Loucy (cell line): ENCODE measurements around the gene TAC4.

Experiments
- H2AFZ ChIP-seq: fragments of 200-600 bp; sonication (generic); 2 replicates; pipeline ENCODE4 v1.6.0; 2016; ENCODE audit warnings: antibody characterized with exemption, mild to moderate bottlenecking, low read length, moderate library complexity
- H3F3A ChIP-seq: fragments of 200-600 bp; 2 replicates; pipeline ENCODE4 v1.6.0; 2016; ENCODE audit warnings: antibody characterized with exemption, low read depth, mild to moderate bottlenecking
- H3K27me3 ChIP-seq: fragments of 200-600 bp; sonication (generic); 2 replicates; pipeline ENCODE4 v1.6.1; 2014; ENCODE audit warnings: low read length, mild to moderate bottlenecking; ENCODE audit not compliant: insufficient read depth, poor library complexity, severe bottlenecking
- H3K36me3 ChIP-seq: fragments of 200-600 bp; sonication (generic); 2 replicates; pipeline ENCODE4 v1.6.1; 2016; ENCODE audit warnings: low read length; ENCODE audit not compliant: insufficient read depth
- H3K4me1 ChIP-seq: fragments of 200-600 bp; sonication (generic); 2 replicates; pipeline ENCODE4 v1.5.1; 2014; ENCODE audit warnings: low read length, mild to moderate bottlenecking; ENCODE audit not compliant: insufficient read depth, poor library complexity, severe bottlenecking
- H3K4me2 ChIP-seq: fragments of 200-600 bp; sonication (generic); 2 replicates; pipeline ENCODE4 v1.6.0; 2014; ENCODE audit warnings: antibody characterized with exemption, low read length, low read depth, mild to moderate bottlenecking; ENCODE audit not compliant: poor library complexity, severe bottlenecking
- H3K4me3 ChIP-seq: fragments of 200-600 bp; sonication (generic); 2 replicates; pipeline ENCODE4 v1.5.1; 2014; ENCODE audit warnings: low read length, mild to moderate bottlenecking, mixed read lengths; ENCODE audit not compliant: poor library complexity, severe bottlenecking
- H3K79me2 ChIP-seq: fragments of 200-600 bp; sonication (generic); 2 replicates; pipeline ENCODE4 v1.6.1; 2014; ENCODE audit warnings: low read length; ENCODE audit not compliant: insufficient read depth
- H3K9ac ChIP-seq: fragments of 200-600 bp; sonication (generic); 2 replicates; pipeline ENCODE4 v1.6.0; 2014; ENCODE audit warnings: mild to moderate bottlenecking, low read depth, low read length, moderate library complexity; ENCODE audit not compliant: poor library complexity, severe bottlenecking
- H3K9me2 ChIP-seq: fragments of 200-600 bp; sonication (generic); replicated peaks from 2 replicates; pipeline ENCODE4 v1.6.1; 2016; ENCODE audit warnings: low read depth, low read length, mixed read lengths
- H3K9me3 ChIP-seq: fragments of 200-600 bp; sonication (generic); 2 replicates; pipeline ENCODE4 v1.6.1; 2014; ENCODE audit warnings: mild to moderate bottlenecking, antibody characterized with exemption, low read length, low read depth; ENCODE audit not compliant: insufficient read depth
- H4K20me1 ChIP-seq: fragments of 200-600 bp; sonication (generic); 2 replicates; pipeline ENCODE4 v1.6.0; 2014; ENCODE audit warnings: antibody characterized with exemption, low read length, mild to moderate bottlenecking; ENCODE audit not compliant: insufficient read depth, poor library complexity, severe bottlenecking
- EZH2phosphoT487 ChIP-seq: fragments of 200-600 bp; IDR thresholded peaks from 2 replicates; pipeline ENCODE4 v1.6.1; 2018; ENCODE audit warnings: antibody characterized with exemption, mild to moderate bottlenecking, moderate library complexity, borderline replicate concordance
- TF ChIP-seq, protein P1 (sequence below): fragments of 200-600 bp; sonication (generic); conservative IDR thresholded peaks from 2 replicates; pipeline ENCODE4 v1.5.1; 2014; ENCODE audit warnings: mild to moderate bottlenecking, antibody characterized with exemption, low read length

TAC4 gene

DNA sequence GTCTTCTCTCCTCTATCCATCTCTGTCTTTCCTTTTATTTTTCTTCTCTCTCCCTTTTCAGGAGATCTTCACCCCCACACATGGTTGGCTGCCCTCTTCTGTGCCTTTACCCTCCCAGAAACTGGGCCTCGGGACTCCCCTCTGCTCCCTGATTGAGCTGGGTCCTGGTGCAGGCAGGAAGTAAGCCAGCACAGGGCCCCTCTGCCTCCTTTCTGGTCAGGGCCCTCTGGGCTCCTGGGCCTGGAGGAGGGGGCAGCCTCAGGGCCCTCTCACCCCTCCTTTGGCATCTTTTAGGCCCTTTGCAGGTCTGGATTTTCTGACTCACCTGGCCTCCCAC lies 21.1 kb upstream of the TAC4 start:
- Histone ChIP-seq H3K9me2 (no peaks in the 10 kb centered on the region), H2AFZ (no peak overlapping the region), H3K9me3 (no peaks in the 10 kb centered on the region), H3K4me3 (no peak overlapping the region), H4K20me1 (no peaks in the 10 kb centered on the region), H3K79me2 (no peaks in the 10 kb centered on the region), H3F3A (no peaks in the 10 kb centered on the region), H3K36me3 (no peaks in the 10 kb centered on the region), H3K27me3 (no peaks in the 10 kb centered on the region), H3K4me2 (peak overlapping the region; percentile 13), H3K4me1 (peaks cover 20% of the 10 kb centered on the region), H3K9ac (peak overlapping the region; percentile 43)
- TF ChIP-seq EZH2phosphoT487: no peak
- TF ChIP-seq, protein P1, sequence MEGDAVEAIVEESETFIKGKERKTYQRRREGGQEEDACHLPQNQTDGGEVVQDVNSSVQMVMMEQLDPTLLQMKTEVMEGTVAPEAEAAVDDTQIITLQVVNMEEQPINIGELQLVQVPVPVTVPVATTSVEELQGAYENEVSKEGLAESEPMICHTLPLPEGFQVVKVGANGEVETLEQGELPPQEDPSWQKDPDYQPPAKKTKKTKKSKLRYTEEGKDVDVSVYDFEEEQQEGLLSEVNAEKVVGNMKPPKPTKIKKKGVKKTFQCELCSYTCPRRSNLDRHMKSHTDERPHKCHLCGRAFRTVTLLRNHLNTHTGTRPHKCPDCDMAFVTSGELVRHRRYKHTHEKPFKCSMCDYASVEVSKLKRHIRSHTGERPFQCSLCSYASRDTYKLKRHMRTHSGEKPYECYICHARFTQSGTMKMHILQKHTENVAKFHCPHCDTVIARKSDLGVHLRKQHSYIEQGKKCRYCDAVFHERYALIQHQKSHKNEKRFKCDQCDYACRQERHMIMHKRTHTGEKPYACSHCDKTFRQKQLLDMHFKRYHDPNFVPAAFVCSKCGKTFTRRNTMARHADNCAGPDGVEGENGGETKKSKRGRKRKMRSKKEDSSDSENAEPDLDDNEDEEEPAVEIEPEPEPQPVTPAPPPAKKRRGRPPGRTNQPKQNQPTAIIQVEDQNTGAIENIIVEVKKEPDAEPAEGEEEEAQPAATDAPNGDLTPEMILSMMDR: no peak

DNA sequence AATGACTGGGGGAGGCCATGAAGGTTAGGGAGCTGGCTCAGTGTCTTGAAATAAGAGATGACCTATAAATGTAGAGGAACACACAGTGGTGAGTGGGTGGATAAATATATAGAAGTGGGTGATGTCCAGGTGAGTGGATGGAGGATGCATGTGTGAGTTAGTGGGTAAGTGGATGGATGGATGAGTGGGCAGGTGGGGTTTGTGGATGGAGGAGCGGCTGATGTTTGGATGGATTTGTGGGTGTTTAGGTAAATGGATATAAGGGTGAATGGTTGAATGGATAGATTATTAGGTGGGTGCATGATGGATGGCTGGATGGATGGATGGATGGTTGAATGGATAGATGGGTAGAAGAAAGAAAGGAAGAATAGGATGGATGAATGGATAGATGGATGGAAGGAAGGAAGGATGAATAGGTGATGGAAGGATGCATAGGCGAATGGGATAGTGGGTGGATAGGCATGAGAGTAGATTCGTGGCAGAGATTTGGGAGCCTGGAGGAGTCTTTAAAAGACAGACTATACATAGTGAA lies 19.1 kb upstream of the TAC4 start:
- no peaks in the 10 kb centered on the region for H3K9me2 ChIP-seq
- H3K79me2 ChIP-seq: no peaks in the 10 kb centered on the region
- no peaks in the 10 kb centered on the region for H3K27me3 ChIP-seq
- no peaks in the 10 kb centered on the region for H3F3A ChIP-seq
- H3K36me3 ChIP-seq: no peaks in the 10 kb centered on the region
- H3K9me3 ChIP-seq: no peaks in the 10 kb centered on the region
- H4K20me1 ChIP-seq: no peaks in the 10 kb centered on the region
- H2AFZ ChIP-seq: no peak overlapping the region
- H3K4me2 ChIP-seq: no peak overlapping the region
- H3K4me1 ChIP-seq: peaks cover 10% of the 10 kb centered on the region
- TF ChIP-seq, protein P1: no peak
- no peak for TF ChIP-seq EZH2phosphoT487
- no peak overlapping the region for H3K9ac ChIP-seq
- no peak overlapping the region for H3K4me3 ChIP-seq

DNA sequence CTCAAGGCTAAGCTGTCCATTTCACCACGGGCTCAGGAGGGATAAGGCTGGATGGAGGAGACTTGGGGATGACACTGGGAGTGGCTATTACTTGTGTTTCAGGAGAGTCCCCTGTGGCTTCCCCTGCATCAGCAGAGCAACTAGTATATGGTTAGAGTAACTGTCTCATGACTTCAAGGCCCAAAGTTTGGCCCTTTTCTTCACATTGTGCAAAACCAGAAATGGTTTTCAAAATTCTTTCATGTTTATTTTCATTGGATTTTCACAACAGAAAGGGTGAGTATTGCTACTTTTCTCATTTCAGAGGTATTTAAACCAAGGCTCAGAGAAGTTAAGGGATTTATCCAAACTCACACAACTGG lies 18.1 kb upstream of the TAC4 start:
- Histone ChIP-seq H4K20me1 (no peaks in the 10 kb centered on the region), H3K9ac (no peak overlapping the region), H3K4me2 (no peak overlapping the region), H3K79me2 (no peaks in the 10 kb centered on the region), H3K36me3 (no peaks in the 10 kb centered on the region), H3K4me3 (no peak overlapping the region), H3K27me3 (no peaks in the 10 kb centered on the region), H3K9me3 (no peaks in the 10 kb centered on the region), H3K9me2 (no peaks in the 10 kb centered on the region), H2AFZ (no peak overlapping the region), H3F3A (no peaks in the 10 kb centered on the region), H3K4me1 (peaks cover 10% of the 10 kb centered on the region)
- no peak for TF ChIP-seq EZH2phosphoT487
- TF ChIP-seq, protein P1: no peak
